Liver (tissue), 9 donors: ENCODE measurements around the gene ENTPD8. TPM values are rescaled to one million over a fixed set of nuclear protein-coding genes. Genes with fewer than 3 reads are reported as not detected.

Source experiments
- DNase-seq: peaks from one replicate; pipeline ENCODE4 v3.0.0-alpha.2; 2017; ENCODE audit warnings: low spot score
- H3K27ac ChIP-seq, 2 donors: one replicate each; pipeline ENCODE4 v1.7.0; 2013; ENCODE audit warnings: inconsistent platforms in 2 of 2, low read length in 2 of 2, control low read depth in 1 of 2, low read depth in 1 of 2, mild to moderate bottlenecking in 1 of 2
- H3K27me3 ChIP-seq, 4 donors: one replicate each; pipeline versions ENCODE4 v1.6.1 to v1.7.0; 2013; ENCODE audit warnings: low read length in 3 of 4, inconsistent platforms in 1 of 4, mild to moderate bottlenecking in 1 of 4, moderate library complexity in 1 of 4; ENCODE audit not compliant: control insufficient read depth in 4 of 4, insufficient read depth in 4 of 4
- H3K36me3 ChIP-seq, 4 donors: one replicate each; pipeline versions ENCODE4 v1.6.1 to v1.7.0; 2013; ENCODE audit warnings: low read length in 3 of 4, mild to moderate bottlenecking in 3 of 4, low read depth in 1 of 4, moderate library complexity in 1 of 4; ENCODE audit not compliant: control insufficient read depth in 4 of 4, insufficient read depth in 3 of 4
- H3K4me1 ChIP-seq, 4 donors: one replicate each; pipeline versions ENCODE4 v1.6.1 to v1.7.0; 2013; ENCODE audit warnings: low read length in 3 of 4, mild to moderate bottlenecking in 3 of 4, moderate library complexity in 1 of 4; ENCODE audit not compliant: control insufficient read depth in 4 of 4, insufficient read depth in 4 of 4
- H3K4me3 ChIP-seq, 3 donors: one replicate each; pipeline versions ENCODE4 v1.6.1 to v1.7.0; 2013; ENCODE audit warnings: low read length in 3 of 3, control low read depth in 1 of 3, low read depth in 1 of 3, mild to moderate bottlenecking in 1 of 3
- H3K9ac ChIP-seq, 2 donors: one replicate each; pipeline ENCODE4 v1.7.0; 2013; ENCODE audit warnings: low read length in 2 of 2, mild to moderate bottlenecking in 2 of 2, moderate library complexity in 2 of 2, control low read depth in 1 of 2, low read depth in 1 of 2
- H3K9me3 ChIP-seq, 4 donors: one replicate each; pipeline versions ENCODE4 v1.6.1 to v1.7.0; 2013; ENCODE audit warnings: low read length in 3 of 4; ENCODE audit not compliant: control insufficient read depth in 4 of 4
- EGR1 ChIP-seq, 2 donors: IDR thresholded peaks; 2 replicates each; pipeline ENCODE4 v1.6.1; 2016 to 2018; ENCODE audit warnings: antibody characterized with exemption in 2 of 2, low read depth in 2 of 2
- FOXA2 ChIP-seq: IDR thresholded peaks from 2 replicates; pipeline ENCODE4 v1.6.1; 2016; ENCODE audit warnings: antibody characterized with exemption
- GABPA ChIP-seq, 2 donors: IDR thresholded peaks in 1 of 2; conservative IDR thresholded peaks in 1 of 2; 2 replicates each; pipeline ENCODE4 v1.6.1; 2016; ENCODE audit warnings: antibody characterized with exemption in 2 of 2, mild to moderate bottlenecking in 1 of 2, moderate library complexity in 1 of 2
- HNF4G ChIP-seq: IDR thresholded peaks from 2 replicates; pipeline ENCODE4 v1.6.1; 2016; ENCODE audit warnings: antibody characterized with exemption
- NR2F2 ChIP-seq: IDR thresholded peaks from 2 replicates; pipeline ENCODE4 v1.6.1; 2016; ENCODE audit warnings: antibody characterized with exemption
- RAD21 ChIP-seq, 2 donors: IDR thresholded peaks; 2 replicates each; pipeline ENCODE4 v1.6.1; 2016; ENCODE audit warnings: antibody characterized with exemption in 2 of 2, mild to moderate bottlenecking in 2 of 2
- REST ChIP-seq: IDR thresholded peaks from 2 replicates; pipeline ENCODE4 v1.6.1; 2016; ENCODE audit warnings: antibody characterized with exemption, mild to moderate bottlenecking
- RXRA ChIP-seq, 2 donors: IDR thresholded peaks; 2 replicates each; pipeline ENCODE4 v1.6.1; 2017 to 2018; ENCODE audit warnings: antibody characterized with exemption in 2 of 2, mild to moderate bottlenecking in 1 of 2
- SP1 ChIP-seq: IDR thresholded peaks from 2 replicates; pipeline ENCODE4 v1.6.1; 2018; ENCODE audit warnings: antibody characterized with exemption, mild to moderate bottlenecking
- YY1 ChIP-seq: IDR thresholded peaks from 2 replicates; pipeline ENCODE4 v1.6.1; 2016; ENCODE audit warnings: antibody characterized with exemption, mild to moderate bottlenecking
- ZBTB33 ChIP-seq: IDR thresholded peaks from 2 replicates; pipeline ENCODE4 v1.6.1; 2016; ENCODE audit warnings: antibody characterized with exemption
- WGBS: extraction: QIAGEN DNeasy Blood & Tissue Kit; methylation state at CpG from one replicate; pipeline ENCODE4 v1.1.7; 2013; 5-methylcytosine and 5-hydroxymethylcytosine counted together
- polyA plus RNA-seq, 2 donors: library from polyadenylated mRNA; stranded (reverse) in 1 of 2; unstranded in 1 of 2; fragments of 200-250 nt in 1 of 2; fragments of >200 nt in 1 of 2; fragmentation: Nextera tagmentation in 1 of 2; extraction: Ambion mirVana in 1 of 2; gene quantifications; one replicate each; pipeline versions ENCODE4 v1.2.1 to v1.2.3, GENCODE V29; 2013 to 2015
- total RNA-seq, 2 donors: library from RNA; depleted of rRNA; stranded (reverse); fragments of >200 nt; gene quantifications; one replicate each; pipeline ENCODE4 v1.2.3, GENCODE V29; 2014
- TF ChIP-seq, protein P1 (sequence below): IDR thresholded peaks from 2 replicates; pipeline ENCODE4 v1.6.1; 2016; ENCODE audit warnings: antibody characterized with exemption
- TF ChIP-seq, protein P2 (sequence below): IDR thresholded peaks from 2 replicates; pipeline ENCODE4 v1.6.1; 2016; ENCODE audit warnings: antibody characterized with exemption
- TF ChIP-seq, protein P3 (sequence below): fragments of 150-350 bp; IDR thresholded peaks from 2 replicates; pipeline ENCODE4 v1.5.1; 2017; ENCODE audit warnings: improper control_type of control experiment, low read depth, low read length; ENCODE audit not compliant: missing input control
- donor health status: healthy.
- donor health status: healthy.
- donor health status: healthy.
- donor health status: healthy.
- donor health status: healthy.

The ENTPD8 gene
- total and polyA plus RNA-seq, 4 donors: 1.6 to 6.2 (median 4.9) TPM

DNA sequence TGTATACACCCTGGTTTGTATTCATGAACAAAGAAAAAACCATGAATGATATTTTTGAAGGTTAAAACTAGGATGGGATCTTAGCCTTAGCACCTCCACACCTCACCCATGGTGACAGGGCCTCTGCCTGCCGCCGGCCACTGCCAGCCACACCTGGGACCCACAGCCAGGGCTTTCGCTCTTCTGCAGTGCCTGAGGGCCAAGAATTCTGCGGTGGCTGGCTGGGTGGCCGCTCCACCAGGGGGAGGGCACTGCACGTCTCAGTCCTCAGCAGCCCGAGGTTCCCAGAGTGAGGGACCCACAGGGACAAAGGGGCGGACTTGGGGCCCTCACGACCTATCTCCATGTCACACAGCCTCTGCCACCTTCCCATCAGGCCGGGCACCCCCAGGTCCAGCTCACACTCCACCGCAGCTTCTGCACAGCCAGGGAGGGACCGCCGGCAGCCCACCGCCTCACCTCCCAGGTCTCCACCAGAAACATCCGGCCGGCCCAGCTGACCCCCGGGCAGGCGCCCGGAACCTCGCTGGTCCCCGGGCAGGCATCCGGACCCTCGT is 25.1 kb downstream of the ENTPD8 start (continued):
- TF ChIP-seq, protein P1, sequence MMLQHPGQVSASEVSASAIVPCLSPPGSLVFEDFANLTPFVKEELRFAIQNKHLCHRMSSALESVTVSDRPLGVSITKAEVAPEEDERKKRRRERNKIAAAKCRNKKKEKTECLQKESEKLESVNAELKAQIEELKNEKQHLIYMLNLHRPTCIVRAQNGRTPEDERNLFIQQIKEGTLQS: no peak
- TF ChIP-seq YY1: no peak
- no peak for TF ChIP-seq SP1

DNA sequence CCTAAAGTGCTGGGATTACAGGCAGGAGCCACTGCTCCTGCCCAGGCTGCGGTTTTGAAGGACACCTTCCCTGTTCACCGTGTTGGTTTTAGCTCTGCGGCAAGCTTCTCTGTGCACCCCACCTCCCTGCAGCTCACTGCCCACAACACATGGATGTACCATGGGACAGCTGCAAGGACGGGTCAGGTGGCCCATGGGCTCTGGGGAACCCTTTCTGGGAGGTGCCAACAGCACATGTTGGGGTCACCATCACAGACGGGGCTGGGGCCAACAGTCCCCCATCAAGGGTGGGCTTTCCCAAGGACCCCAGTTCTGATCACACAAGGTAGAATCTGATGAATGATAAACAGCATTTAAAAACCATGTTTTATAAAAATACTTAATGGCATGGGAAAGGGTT is 25.7 kb downstream of the ENTPD8 start:
- H3K4me1 ChIP-seq: no peaks in the 10 kb centered on the region
- H3K27ac ChIP-seq: no peak overlapping the region
- WGBS: 95% methylated on average over 5 of the region's 5 CpGs

More for the DNA sequence above, 25.7 kb downstream of the ENTPD8 start:
- H3K27me3 ChIP-seq: no peaks in the 10 kb centered on the region
- H3K9ac ChIP-seq: no peak overlapping the region
- H3K9me3 ChIP-seq: no peaks in the 10 kb centered on the region
- DNase-seq: no peak
- H3K36me3 ChIP-seq: no peaks in the 10 kb centered on the region
- no peak overlapping the region for H3K4me3 ChIP-seq
- TF ChIP-seq RAD21 (IDR thresholded peaks at IDR 0.05): no peak
- no peak for TF ChIP-seq ZBTB33
- no peak for TF ChIP-seq RXRA (IDR thresholded peaks at IDR 0.05)
- no peak for TF ChIP-seq EGR1 (IDR thresholded peaks at IDR 0.05; ENCODE audit: low read depth in 2 of 2)
- no peak for TF ChIP-seq HNF4G
- TF ChIP-seq, protein P2, sequence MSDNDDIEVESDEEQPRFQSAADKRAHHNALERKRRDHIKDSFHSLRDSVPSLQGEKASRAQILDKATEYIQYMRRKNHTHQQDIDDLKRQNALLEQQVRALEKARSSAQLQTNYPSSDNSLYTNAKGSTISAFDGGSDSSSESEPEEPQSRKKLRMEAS: no peak
- TF ChIP-seq NR2F2: no peak
- TF ChIP-seq, protein P3, sequence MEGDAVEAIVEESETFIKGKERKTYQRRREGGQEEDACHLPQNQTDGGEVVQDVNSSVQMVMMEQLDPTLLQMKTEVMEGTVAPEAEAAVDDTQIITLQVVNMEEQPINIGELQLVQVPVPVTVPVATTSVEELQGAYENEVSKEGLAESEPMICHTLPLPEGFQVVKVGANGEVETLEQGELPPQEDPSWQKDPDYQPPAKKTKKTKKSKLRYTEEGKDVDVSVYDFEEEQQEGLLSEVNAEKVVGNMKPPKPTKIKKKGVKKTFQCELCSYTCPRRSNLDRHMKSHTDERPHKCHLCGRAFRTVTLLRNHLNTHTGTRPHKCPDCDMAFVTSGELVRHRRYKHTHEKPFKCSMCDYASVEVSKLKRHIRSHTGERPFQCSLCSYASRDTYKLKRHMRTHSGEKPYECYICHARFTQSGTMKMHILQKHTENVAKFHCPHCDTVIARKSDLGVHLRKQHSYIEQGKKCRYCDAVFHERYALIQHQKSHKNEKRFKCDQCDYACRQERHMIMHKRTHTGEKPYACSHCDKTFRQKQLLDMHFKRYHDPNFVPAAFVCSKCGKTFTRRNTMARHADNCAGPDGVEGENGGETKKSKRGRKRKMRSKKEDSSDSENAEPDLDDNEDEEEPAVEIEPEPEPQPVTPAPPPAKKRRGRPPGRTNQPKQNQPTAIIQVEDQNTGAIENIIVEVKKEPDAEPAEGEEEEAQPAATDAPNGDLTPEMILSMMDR: no peak
- TF ChIP-seq FOXA2: no peak
- TF ChIP-seq, protein P1: no peak
- no peak for TF ChIP-seq REST
- no peak for TF ChIP-seq SP1
- TF ChIP-seq GABPA (IDR thresholded peaks at IDR 0.05 in 1 of 2, conservative IDR thresholded peaks at IDR 0.05 in 1 of 2): no peak
